ENCODE measurements around the gene FNIP2.

The FNIP2 gene

DNA sequence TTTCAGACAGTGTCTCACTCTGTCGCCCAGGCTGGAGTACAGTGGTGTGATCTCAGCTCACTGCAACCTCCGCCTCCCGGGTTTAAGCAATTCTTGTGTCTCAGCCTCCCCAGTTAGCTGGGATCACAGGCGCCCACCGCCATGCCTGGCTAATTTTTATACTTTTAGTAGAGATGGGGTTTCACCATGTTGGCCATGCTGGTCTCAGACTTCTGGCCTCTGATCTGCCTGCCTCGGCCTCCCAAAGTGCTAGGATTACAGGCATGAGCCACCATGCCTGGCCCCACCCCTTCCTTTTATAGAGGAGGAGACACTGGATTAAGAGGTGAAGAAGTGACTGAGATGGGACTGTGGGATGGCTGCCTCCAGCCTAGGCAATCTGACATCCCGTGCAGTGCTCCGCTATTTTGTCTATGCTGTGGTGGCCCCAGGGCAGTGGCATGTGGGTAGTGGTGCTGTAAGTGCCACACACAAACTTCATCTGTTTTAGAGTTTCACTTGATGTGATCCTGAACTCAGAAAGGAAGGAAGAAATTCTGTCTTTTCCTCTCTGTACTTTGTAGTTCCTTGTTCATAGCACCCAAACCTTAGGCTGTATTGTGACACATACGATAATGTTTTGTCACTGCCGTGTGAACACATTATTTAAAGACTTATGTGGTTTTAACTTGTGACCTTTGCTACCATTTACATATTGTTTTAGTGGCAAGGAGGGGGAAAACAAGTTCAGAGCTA lies 48.9 kb downstream of the FNIP2 start:
- H3K4me3 ChIP-seq (replicated peaks; ENCODE audit: low read depth, low read length), result no peak overlapping the region
- DNase-seq (ENCODE audit: extremely low read depth, low read depth), result no peak
- TF ChIP-seq, protein P1, sequence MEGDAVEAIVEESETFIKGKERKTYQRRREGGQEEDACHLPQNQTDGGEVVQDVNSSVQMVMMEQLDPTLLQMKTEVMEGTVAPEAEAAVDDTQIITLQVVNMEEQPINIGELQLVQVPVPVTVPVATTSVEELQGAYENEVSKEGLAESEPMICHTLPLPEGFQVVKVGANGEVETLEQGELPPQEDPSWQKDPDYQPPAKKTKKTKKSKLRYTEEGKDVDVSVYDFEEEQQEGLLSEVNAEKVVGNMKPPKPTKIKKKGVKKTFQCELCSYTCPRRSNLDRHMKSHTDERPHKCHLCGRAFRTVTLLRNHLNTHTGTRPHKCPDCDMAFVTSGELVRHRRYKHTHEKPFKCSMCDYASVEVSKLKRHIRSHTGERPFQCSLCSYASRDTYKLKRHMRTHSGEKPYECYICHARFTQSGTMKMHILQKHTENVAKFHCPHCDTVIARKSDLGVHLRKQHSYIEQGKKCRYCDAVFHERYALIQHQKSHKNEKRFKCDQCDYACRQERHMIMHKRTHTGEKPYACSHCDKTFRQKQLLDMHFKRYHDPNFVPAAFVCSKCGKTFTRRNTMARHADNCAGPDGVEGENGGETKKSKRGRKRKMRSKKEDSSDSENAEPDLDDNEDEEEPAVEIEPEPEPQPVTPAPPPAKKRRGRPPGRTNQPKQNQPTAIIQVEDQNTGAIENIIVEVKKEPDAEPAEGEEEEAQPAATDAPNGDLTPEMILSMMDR (IDR thresholded peaks at IDR 0.05; ENCODE audit: low read depth, low read length, missing control alignments), result no peak

GRCh38 chr4:158818560-158819140 lies 49.8 kb downstream of the FNIP2 start:
- H3K4me3 ChIP-seq (replicated peaks; ENCODE audit: low read depth, low read length), result no peak overlapping the region
- TF ChIP-seq, protein P1 (IDR thresholded peaks at IDR 0.05; ENCODE audit: low read depth, low read length, missing control alignments), result no peak
- no peak for DNase-seq (ENCODE audit: extremely low read depth, low read depth)

- no peak overlapping the region for H3K4me3 ChIP-seq (replicated peaks; ENCODE audit: low read depth, low read length)
- no peak for DNase-seq (ENCODE audit: extremely low read depth, low read depth)
- TF ChIP-seq, protein P1 (IDR thresholded peaks at IDR 0.05; ENCODE audit: low read depth, low read length, missing control alignments), result no peak
These were observed 51.3 kb downstream of the FNIP2 start for GRCh38 chr4:158819942-158820786.

DNA sequence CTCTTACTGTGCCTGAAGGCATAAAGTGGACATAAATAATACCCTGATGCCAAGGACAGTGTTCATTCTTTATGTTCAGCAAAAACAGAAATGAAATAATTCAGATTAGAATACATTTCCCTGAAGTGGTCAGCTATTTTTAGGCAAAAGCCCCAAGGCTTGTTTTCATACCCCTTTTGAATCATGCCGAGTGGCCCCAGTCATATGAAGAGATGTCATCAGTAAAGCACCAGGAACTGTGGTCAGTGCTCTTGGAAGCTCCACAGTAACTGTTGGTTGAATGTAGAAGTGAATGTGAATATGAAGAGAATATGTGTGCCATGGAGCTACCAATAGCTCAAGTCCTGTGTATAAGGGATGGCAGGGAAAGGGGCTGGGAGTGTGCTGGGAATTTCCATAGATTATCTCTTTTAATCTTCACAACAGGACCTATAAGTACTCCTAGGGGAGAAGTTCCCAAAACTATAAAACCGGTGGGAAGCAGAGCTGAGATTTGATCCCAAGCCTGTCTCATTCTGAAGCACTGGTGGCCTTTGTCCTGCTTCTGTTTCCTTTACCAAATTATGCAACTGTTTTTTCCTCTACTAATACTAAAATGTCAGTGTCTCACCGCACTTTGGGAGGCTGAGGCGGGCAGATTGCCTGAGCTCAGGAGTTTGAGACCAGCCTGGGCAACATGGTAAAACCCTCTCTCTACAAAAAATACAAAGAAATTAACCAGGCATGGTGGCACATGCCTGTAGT lies 52.6 kb downstream of the FNIP2 start:
- TF ChIP-seq, protein P1 (IDR thresholded peaks at IDR 0.05; ENCODE audit: low read depth, low read length, missing control alignments), result no peak
- no peak for DNase-seq (ENCODE audit: extremely low read depth, low read depth)
- no peak overlapping the region for H3K4me3 ChIP-seq (replicated peaks; ENCODE audit: low read depth, low read length)

DNA sequence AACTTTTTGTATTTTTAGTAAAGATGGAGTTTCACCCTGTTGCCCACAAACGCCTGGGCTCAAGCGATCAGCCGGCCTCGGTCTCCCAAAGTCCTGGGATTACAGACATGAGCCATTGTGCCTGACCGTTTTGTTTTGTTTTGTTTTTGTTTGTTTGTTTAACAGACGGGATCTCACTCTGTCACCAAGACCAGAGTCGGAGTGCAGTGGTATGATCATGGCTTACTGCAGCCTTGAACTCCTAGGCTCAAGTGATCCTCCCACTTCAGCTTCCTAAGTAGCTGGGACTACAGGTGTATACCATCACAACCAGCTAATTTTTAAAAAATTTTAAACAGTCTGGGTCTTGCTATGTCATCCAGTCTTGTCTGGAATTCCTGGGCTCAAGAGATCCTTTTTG lies 53.5 kb downstream of the FNIP2 start:
- TF ChIP-seq, protein P1 (IDR thresholded peaks at IDR 0.05; ENCODE audit: low read depth, low read length, missing control alignments), result no peak
- no peak for DNase-seq (ENCODE audit: extremely low read depth, low read depth)
- H3K4me3 ChIP-seq (replicated peaks; ENCODE audit: low read depth, low read length), result no peak overlapping the region

GRCh38 chr4:158823461-158823873 lies 54.6 kb downstream of the FNIP2 start:
- H3K4me3 ChIP-seq (replicated peaks; ENCODE audit: low read depth, low read length), result no peak overlapping the region
- TF ChIP-seq, protein P1 (IDR thresholded peaks at IDR 0.05; ENCODE audit: low read depth, low read length, missing control alignments), result no peak
- no peak for DNase-seq (ENCODE audit: extremely low read depth, low read depth)

All from HFF-Myc (cell line).